Measurements from ENCODE around the gene KLHL11.

Gene KLHL11

GRCh38 chr17:41864836-41865595 is at the start of gene KLHL11:
Gene KLHL11 (minus strand): TSS chr17:41865423. CDS start chr17:41865370, 53 bp downstream.
- peak; percentile 88 for DNase-seq (ENCODE audit: low spot score)

GRCh38 chr17:41915020-41915419 is 49.8 kb upstream of the KLHL11 start:
- DNase-seq (ENCODE audit: low spot score), result no peak

GRCh38 chr17:41914358-41914766 is 49.1 kb upstream of the KLHL11 start:
- DNase-seq (ENCODE audit: low spot score), result no peak

- DNase-seq (ENCODE audit: low spot score), result no peak
These were observed 48.6 kb upstream of the KLHL11 start for GRCh38 chr17:41913798-41914197.

- no peak for DNase-seq (ENCODE audit: low spot score)
These were observed 47.7 kb upstream of the KLHL11 start for GRCh38 chr17:41912925-41913324.

- no peak for DNase-seq (ENCODE audit: low spot score)
These were observed 45.6 kb upstream of the KLHL11 start for GRCh38 chr17:41910701-41911391.

- DNase-seq (ENCODE audit: low spot score), result no peak
These were observed 43.9 kb upstream of the KLHL11 start for GRCh38 chr17:41909088-41909487.

- peak; percentile 78 for DNase-seq (ENCODE audit: low spot score)
These were observed 42.7 kb upstream of the KLHL11 start for GRCh38 chr17:41907633-41908539.

GRCh38 chr17:41907185-41907556 is 41.9 kb upstream of the KLHL11 start:
- DNase-seq (ENCODE audit: low spot score), result no peak

- DNase-seq (ENCODE audit: low spot score), result no peak
These were observed 41.4 kb upstream of the KLHL11 start for GRCh38 chr17:41906465-41907184.

GRCh38 chr17:41905172-41905571 is 39.9 kb upstream of the KLHL11 start:
- no peak for DNase-seq (ENCODE audit: low spot score)

- DNase-seq (ENCODE audit: low spot score), result no peak
These were observed 39.1 kb upstream of the KLHL11 start for GRCh38 chr17:41904242-41904841.

- no peak for DNase-seq (ENCODE audit: low spot score)
These were observed 36.4 kb upstream of the KLHL11 start for GRCh38 chr17:41901646-41902045.

- no peak for DNase-seq (ENCODE audit: low spot score)
These were observed 31.5 kb upstream of the KLHL11 start for GRCh38 chr17:41896726-41897125.

- no peak for DNase-seq (ENCODE audit: low spot score)
These were observed 30.4 kb upstream of the KLHL11 start for GRCh38 chr17:41895617-41896016.

GRCh38 chr17:41894791-41895331 is 29.6 kb upstream of the KLHL11 start:
- no peak for DNase-seq (ENCODE audit: low spot score)

- no peak for DNase-seq (ENCODE audit: low spot score)
These were observed 28.2 kb upstream of the KLHL11 start for GRCh38 chr17:41893384-41893783.

- no peak for DNase-seq (ENCODE audit: low spot score)
These were observed 26.8 kb upstream of the KLHL11 start for GRCh38 chr17:41892021-41892376.

GRCh38 chr17:41891135-41892020 is 26.2 kb upstream of the KLHL11 start:
- no peak for DNase-seq (ENCODE audit: low spot score)

GRCh38 chr17:41888332-41888965 is 23.2 kb upstream of the KLHL11 start:
- DNase-seq (ENCODE audit: low spot score), result no peak
